NCI-H1436 (cell line): ENCODE results near the gene CDK1.
"Not testable (repeated sequence)": the region's sequence is repeated elsewhere in the genome, so short reads cannot be mapped to it uniquely, and the experiment has no call there.

ENCODE experiments used
- DNase-seq: peaks from one replicate; lab custom pipeline; 2025; lab: John Stamatoyannopoulos, UW

The CDK1 gene

DNA sequence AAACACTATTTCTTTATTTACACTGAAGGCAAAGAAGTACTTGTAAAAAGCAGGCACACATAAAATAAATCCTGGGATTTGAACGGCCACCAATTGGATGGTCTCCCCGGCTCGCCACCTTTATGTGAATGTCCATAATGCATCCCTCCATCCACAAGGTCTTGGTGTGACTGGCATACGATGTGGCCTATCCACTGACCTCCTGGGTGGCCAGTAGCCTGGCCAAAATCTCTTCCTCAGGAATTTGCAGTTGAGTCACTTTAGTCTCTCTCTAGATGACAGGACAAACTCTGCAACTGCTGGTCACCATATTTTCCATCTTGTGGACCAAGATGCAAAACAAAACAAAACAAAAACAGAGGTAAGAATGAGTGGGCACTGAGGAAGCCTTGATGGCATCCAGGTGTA lies 39.1 kb downstream of the CDK1 start:
- DNase-seq, result no peak

- DNase-seq, result no peak
These were observed 40.0 kb downstream of the CDK1 start for GRCh38 chr10:60818134-60818770.

DNA sequence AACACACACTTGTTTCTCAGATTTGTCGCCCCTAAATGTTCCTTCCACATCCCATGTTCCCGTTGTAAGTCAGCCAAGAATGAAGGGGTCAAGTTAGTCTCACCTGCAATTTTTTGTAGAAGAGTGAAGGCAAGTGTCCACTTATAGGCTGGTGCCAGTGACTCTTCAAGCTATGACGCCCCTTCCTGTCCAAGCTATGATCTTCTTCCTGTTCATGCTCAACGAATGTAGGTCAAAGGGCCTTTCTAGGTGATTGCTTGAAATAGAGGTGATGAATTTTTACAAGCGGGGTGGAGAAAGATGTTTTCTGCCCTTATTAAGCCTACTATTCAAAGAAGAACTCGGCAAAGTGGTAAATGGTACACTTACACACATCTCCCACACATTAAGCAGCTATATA lies 41.0 kb downstream of the CDK1 start:
- DNase-seq, result no peak

GRCh38 chr10:60820093-60820754 lies 41.9 kb downstream of the CDK1 start:
- no peak for DNase-seq

- no peak for DNase-seq
These were observed 43.4 kb downstream of the CDK1 start for GRCh38 chr10:60821656-60822055.

GRCh38 chr10:60822809-60823208 lies 44.5 kb downstream of the CDK1 start:
- DNase-seq, result no peak

DNA sequence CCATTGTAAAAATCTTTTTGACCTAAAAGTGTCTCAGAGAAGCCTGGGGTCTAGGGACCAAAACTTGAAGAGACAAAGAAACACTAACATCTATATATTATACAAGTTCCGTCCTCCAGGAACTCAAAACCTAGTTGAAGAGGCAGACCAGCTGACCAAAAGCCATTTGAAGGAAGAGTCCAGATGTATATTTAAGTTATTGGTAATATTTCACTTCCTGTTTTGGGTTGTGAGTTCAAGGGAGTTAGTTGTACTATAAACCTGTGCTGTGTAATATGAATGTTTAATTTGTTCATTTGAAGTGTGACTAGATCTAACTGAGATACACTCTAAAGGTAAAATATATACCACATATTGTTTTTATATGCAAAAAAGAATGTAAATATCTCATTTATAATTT lies 45.0 kb downstream of the CDK1 start:
- DNase-seq, result no peak

DNA sequence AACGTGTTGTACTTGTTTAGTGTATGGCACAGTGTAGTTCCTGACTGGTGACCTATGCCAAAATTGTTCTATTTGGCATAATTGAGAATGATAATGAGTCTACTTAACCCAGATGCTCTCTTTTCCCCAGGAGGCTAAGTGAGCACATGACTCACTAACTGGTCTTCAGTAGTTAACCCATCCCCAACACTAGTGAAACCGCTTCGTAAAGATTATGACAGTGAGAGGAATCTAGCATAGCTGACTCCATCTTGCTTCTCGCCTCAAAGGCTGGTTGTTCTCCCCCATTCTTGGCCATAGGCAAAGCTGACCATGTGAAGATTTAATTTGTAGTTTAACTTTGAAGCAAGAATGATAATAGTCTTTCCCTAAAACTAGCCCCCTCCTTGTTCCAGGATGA lies 47.2 kb downstream of the CDK1 start:
- DNase-seq, result no peak

DNA sequence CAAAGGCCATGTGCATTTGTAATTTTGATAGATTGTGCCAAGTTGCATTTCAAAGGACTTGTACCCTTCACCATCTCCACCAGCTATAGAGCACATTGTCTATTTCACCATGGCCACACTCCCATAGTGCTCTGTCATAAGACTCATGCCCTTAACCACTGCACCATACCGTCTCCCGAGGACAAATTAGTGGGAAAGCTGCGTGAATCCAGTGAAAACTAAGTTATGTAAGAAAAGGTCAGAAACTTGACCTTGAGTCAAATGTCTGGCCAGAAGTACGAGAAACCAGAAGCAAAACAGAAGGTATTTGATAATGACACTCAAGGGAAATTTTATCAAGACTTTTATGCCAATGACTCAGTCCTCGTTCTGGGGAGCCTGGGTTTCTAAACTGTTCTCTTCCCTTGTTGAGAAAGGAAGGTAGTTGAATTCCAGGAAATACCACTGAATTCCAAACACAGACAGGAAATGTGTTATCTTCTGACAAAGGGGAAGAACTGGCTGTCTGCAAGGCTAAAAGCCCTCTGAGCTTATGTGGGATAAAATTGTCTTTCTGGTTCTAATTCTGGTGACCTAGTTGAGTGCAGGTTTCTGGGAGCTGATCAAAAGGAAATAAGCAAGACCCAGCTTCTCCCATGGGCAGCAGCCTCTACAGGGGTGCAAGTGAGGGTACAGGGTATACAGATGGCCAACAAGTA lies 49.7 kb downstream of the CDK1 start:
- DNase-seq, result no peak

DNA sequence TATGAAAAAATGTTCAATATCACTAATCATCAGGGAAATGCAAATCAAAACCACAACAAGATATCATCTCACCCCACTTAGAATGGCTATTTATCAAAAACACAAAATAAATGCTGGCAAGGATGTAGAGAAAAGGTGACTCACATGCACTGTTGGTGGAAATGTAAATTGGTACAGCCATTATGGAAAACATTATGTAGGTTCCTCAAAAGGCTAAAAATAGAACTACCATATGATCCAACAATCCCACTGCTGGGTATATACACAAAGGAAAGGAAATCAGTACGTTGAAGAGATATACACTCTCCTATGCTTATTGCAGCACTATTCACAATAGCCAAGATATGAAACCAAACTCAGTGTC lies 50.2 kb downstream of the CDK1 start:
- no peak for DNase-seq

GRCh38 chr10:60832136-60832535 lies 53.9 kb downstream of the CDK1 start:
- DNase-seq, result not testable (repeated sequence)

DNA sequence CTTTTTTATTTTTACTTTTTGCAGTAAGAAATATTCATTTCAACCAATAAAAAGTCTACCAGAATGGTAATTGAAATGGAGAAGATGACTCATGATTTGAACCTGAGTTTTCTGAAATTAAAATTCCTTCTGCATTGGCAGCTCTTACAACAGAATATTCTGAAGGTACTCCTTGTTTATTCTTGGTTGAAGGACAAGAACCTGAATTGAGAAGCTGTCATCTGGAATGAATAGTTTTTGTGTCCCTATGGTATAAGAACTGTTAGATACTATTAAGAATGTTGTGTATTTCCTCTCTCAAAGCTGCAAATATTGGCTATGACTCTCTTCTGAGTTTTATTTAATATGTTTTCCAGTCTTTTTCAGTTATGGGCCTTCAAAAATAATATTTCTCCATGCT lies 56.1 kb downstream of the CDK1 start:
- DNase-seq, result no peak

DNA sequence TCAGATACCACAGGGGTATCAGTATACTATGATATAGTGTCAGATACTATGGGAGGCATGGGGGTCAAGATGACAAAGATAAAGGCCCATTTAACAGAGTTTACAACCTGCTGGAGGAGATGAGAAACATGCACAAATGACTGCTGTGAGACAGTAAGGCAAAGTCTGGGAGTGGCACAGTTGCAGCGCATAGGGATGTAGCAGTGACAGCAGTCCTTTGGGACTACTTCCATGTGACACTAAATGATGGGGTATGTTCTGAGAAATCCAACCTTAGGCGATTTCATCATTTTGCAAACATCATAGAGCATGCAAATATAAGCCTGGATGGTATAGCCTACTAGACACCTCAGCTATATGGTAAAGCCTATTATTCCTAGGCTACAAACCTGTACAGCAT lies 56.8 kb downstream of the CDK1 start:
- no peak for DNase-seq

GRCh38 chr10:60841227-60841626 lies 62.9 kb downstream of the CDK1 start:
- not testable (repeated sequence) for DNase-seq

- DNase-seq, result no peak
These were observed 64.4 kb downstream of the CDK1 start for GRCh38 chr10:60842694-60843093.
